Mammary epithelial cell (primary cell): ENCODE data around the gene C17orf67.

Experiments used
- EZH2 ChIP-seq: IDR thresholded peaks from 2 replicates; pipeline ENCODE4 v1.6.1; 2012; ENCODE audit warnings: low read length, inconsistent platforms, borderline replicate concordance
- TF ChIP-seq, protein P1 (sequence below), 2 donors: IDR thresholded peaks in 1 of 2; conservative IDR thresholded peaks in 1 of 2; 2 replicates each; pipeline ENCODE4 v1.5.1; 2011 to 2012; ENCODE audit warnings: inconsistent platforms in 2 of 2, low read length in 2 of 2, mild to moderate bottlenecking in 2 of 2, control low read depth in 1 of 2, low read depth in 1 of 2; ENCODE audit not compliant: insufficient read depth in 1 of 2; ENCODE audit errors: extremely low read depth in 1 of 2

DNA sequence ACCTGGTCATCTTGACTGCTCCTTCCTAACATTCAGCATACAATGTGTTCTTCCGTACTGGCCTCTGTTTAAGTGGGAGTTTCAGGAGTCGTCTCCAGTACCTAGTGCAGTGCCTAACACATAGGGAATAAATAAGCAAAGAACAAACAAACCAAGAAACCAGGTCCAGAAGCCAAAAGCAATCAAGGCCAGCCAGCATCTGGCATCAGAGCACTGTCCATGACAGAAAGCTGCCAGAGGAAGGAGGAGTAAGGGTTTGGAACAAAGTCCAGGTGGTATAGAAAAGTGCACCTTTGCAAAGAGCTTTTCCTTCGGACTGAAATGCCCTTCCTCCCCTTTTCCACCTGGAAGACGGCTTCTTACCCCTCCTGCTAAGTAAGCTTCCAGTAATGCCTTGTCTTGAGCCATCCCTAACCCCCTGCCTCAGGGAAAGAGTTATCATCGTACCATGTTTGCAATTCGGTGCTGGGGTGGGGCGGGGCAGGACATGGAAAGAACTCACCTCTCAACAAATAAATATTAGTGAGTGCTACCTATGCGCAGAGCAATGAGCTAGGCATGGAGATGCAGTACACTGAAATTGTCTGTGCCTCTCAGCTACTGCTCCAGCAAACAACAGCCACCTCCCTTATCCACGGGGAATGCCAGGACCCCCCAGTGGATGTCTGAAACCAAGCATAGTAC is 47.6 kb downstream of the C17orf67 start:
- TF ChIP-seq, protein P1, sequence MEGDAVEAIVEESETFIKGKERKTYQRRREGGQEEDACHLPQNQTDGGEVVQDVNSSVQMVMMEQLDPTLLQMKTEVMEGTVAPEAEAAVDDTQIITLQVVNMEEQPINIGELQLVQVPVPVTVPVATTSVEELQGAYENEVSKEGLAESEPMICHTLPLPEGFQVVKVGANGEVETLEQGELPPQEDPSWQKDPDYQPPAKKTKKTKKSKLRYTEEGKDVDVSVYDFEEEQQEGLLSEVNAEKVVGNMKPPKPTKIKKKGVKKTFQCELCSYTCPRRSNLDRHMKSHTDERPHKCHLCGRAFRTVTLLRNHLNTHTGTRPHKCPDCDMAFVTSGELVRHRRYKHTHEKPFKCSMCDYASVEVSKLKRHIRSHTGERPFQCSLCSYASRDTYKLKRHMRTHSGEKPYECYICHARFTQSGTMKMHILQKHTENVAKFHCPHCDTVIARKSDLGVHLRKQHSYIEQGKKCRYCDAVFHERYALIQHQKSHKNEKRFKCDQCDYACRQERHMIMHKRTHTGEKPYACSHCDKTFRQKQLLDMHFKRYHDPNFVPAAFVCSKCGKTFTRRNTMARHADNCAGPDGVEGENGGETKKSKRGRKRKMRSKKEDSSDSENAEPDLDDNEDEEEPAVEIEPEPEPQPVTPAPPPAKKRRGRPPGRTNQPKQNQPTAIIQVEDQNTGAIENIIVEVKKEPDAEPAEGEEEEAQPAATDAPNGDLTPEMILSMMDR (conservative IDR thresholded peaks at IDR 0.05 in 1 of 2, IDR thresholded peaks at IDR 0.05 in 1 of 2; ENCODE audit: extremely low read depth in 1 of 2, insufficient read depth in 1 of 2, low read depth in 1 of 2, low read length in 2 of 2), result no peak
- no peak for TF ChIP-seq EZH2
